Mesothelial cell of epicardium (in vitro differentiated cells): ENCODE results near the gene PSMA8. TPM values are rescaled to one million over a fixed set of nuclear protein-coding genes. Genes with fewer than 3 reads are reported as not detected.

ENCODE experiments used
- total RNA-seq: library from RNA; stranded (reverse); gene quantifications from 3 replicates; pipeline ENCODE4 v1.2.1, GENCODE V29; 2021

Gene PSMA8
- total RNA-seq, 1 donor from 2014 or later, result not detected

Other genes with a start within 250 kb of the PSMA8 start
- gene SS18, start 43.3 kb upstream of the PSMA8 start, total RNA-seq, result 95.2 to 98.2 TPM (median 97.9 TPM) in 3 replicates
- gene TAF4B, start 92.6 kb downstream of the PSMA8 start, total RNA-seq, result 3.7 to 4.2 TPM (median 3.8 TPM) in 3 replicates